Left lung (tissue), 10 donors: ENCODE measurements around the gene FAM3C. TPM values are rescaled to one million over a fixed set of nuclear protein-coding genes. Genes with fewer than 3 reads are reported as not detected.
"Not testable (repeated sequence)": the region's sequence is repeated elsewhere in the genome, so short reads cannot be mapped to it uniquely, and the experiment has no call there.

Source experiments
- ATAC-seq: fragments of 200-7000 bp; cut with Tn5 transposase; one replicate; pipeline ENCODE4 v1.9.1; 2020; ENCODE audit warnings: moderate library complexity
- DNase-seq, 4 donors: peaks; one replicate each; pipeline ENCODE4 v3.0.0-alpha.2; 2013 to 2020
- H3K27ac ChIP-seq, 2 donors: fragments of 200-600 bp; sonication (generic) in 1 of 2; one replicate each; pipeline versions ENCODE4 v1.5.0 to v1.8.0; 2020 to 2021
- H3K27me3 ChIP-seq, 2 donors: fragments of 200-600 bp; sonication (generic) in 1 of 2; one replicate each; pipeline versions ENCODE4 v1.5.0 to v1.8.0; 2020 to 2021
- H3K36me3 ChIP-seq, 2 donors: fragments of 200-600 bp; sonication (generic) in 1 of 2; one replicate each; pipeline versions ENCODE4 v1.5.0 to v1.8.0; 2020 to 2021
- H3K4me1 ChIP-seq, 2 donors: fragments of 200-600 bp; one replicate each; pipeline ENCODE4 v1.8.0; 2021
- H3K4me3 ChIP-seq, 2 donors: fragments of 200-600 bp; sonication (generic) in 1 of 2; one replicate each; pipeline versions ENCODE4 v1.5.0 to v1.8.0; 2020 to 2021; ENCODE audit warnings: mild to moderate bottlenecking in 1 of 2
- H3K9me3 ChIP-seq, 2 donors: fragments of 200-600 bp; sonication (generic) in 1 of 2; one replicate each; pipeline versions ENCODE4 v1.5.0 to v1.8.0; 2020 to 2021
- CTCF ChIP-seq, 2 donors: fragments of 200-600 bp; sonication (generic) in 1 of 2; IDR thresholded peaks; one replicate each; pipeline versions ENCODE4 v1.5.0 to v1.8.0; 2021; ENCODE audit warnings: antibody characterized with exemption in 2 of 2
- intact Hi-C, 2 donors: fragments of 100-400 bp; cut with DNase I; formaldehyde crosslinking; loops; one replicate each; pipeline versions ENCODE4 v1.11.2 to v1.14.2; 2022
- polyA plus RNA-seq, 6 donors: library from polyadenylated mRNA; unstranded; fragments of 120-200 nt; gene quantifications; one replicate each; pipeline ENCODE4 v1.2.1, GENCODE V29; 2013; ENCODE audit not compliant: insufficient read length in 6 of 6
- total RNA-seq, 2 donors: library from RNA; stranded (reverse); fragmentation: NEBNext Ultra II Directional; extraction: Animal tissue kit (Norgen Biotek cat#: 25700); gene quantifications; one replicate each; pipeline ENCODE4 v1.2.1, GENCODE V29; 2021
- donor health status: DM: no; HTN: yes; CAD: no.
- donor health status: DM: no; HTN: no; CAD: no.

Gene FAM3C
- total and polyA plus RNA-seq, 8 donors = 44.1 to 78.4 (median 70.1) TPM

DNA sequence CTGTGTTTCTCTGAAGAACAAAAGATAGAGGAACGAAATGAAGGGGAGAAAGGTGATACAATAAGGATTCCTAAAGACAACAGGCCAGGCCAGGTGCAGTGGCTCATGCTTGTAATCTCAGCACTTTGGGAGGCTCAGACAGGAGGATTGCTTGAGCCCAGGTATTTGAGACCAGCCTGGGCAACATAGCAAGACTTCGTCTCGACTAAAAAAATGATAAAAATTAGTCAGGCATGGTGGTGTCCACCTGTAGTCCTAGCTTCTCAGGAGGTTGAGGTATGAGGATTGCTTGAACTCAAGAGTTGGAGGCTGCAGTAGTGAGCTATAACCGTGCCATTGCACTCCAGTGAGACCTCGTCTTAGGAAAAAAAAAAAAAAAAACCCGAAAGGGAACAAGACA, 41.4 kb upstream of the FAM3C start:
- H3K27ac ChIP-seq = no peak overlapping the region
- H3K27me3 ChIP-seq = no peaks in the 10 kb centered on the region
- H3K4me3 ChIP-seq = no peak overlapping the region
- no peak for TF ChIP-seq CTCF (IDR thresholded peaks at IDR 0.05)
- DNase-seq = no peak
- ATAC-seq = no peak
- no peaks in the 10 kb centered on the region for H3K9me3 ChIP-seq
- intact Hi-C loops = no loop called here
- peaks cover 7 to 11% of the 10 kb centered on the region in 2 donors for H3K4me1 ChIP-seq
- H3K36me3 ChIP-seq = no peaks in the 10 kb centered on the region

GRCh38 chr7:121436688-121437087, 40.6 kb upstream of the FAM3C start:
- intact Hi-C loops = no loop called here
- Histone ChIP-seq H3K4me1 (peaks cover 7 to 11% of the 10 kb centered on the region in 2 donors), H3K27me3 (no peaks in the 10 kb centered on the region), H3K36me3 (no peaks in the 10 kb centered on the region), H3K4me3 (no peak overlapping the region), H3K27ac (no peak overlapping the region), H3K9me3 (no peaks in the 10 kb centered on the region)
- ATAC-seq (no peak), DNase-seq (no peak)
- no peak for TF ChIP-seq CTCF (IDR thresholded peaks at IDR 0.05)

- Histone ChIP-seq H3K36me3 (no peaks in the 10 kb centered on the region), H3K27ac (no peak overlapping the region), H3K27me3 (no peaks in the 10 kb centered on the region), H3K4me1 (peaks cover 7 to 11% of the 10 kb centered on the region in 2 donors), H3K4me3 (no peak overlapping the region), H3K9me3 (no peaks in the 10 kb centered on the region)
- DNase-seq = no peak
- ATAC-seq = no peak
- intact Hi-C loops = no loop called here
- no peak for TF ChIP-seq CTCF (IDR thresholded peaks at IDR 0.05)
These were observed 40.0 kb upstream of the FAM3C start for GRCh38 chr7:121436136-121436535.

GRCh38 chr7:121433775-121434174, 37.7 kb upstream of the FAM3C start:
- Histone ChIP-seq H3K27ac (no peak overlapping the region), H3K4me1 (peaks cover 7 to 11% of the 10 kb centered on the region in 2 donors), H3K4me3 (no peak overlapping the region), H3K36me3 (no peaks in the 10 kb centered on the region), H3K9me3 (no peaks in the 10 kb centered on the region), H3K27me3 (no peaks in the 10 kb centered on the region)
- no peak for TF ChIP-seq CTCF (IDR thresholded peaks at IDR 0.05)
- no peak for DNase-seq
- intact Hi-C loops = no loop called here
- ATAC-seq = no peak

GRCh38 chr7:121432486-121432885, 36.4 kb upstream of the FAM3C start:
- H3K4me3 ChIP-seq = not testable (repeated sequence)

GRCh38 chr7:121431996-121432395, 35.9 kb upstream of the FAM3C start:
- H3K27ac ChIP-seq = no peak overlapping the region
- TF ChIP-seq CTCF (IDR thresholded peaks at IDR 0.05) = no peak
- no peaks in the 10 kb centered on the region for H3K36me3 ChIP-seq
- intact Hi-C loops = no loop called here
- H3K27me3 ChIP-seq = no peaks in the 10 kb centered on the region
- DNase-seq (no peak), ATAC-seq (no peak)
- H3K9me3 ChIP-seq = no peaks in the 10 kb centered on the region
- H3K4me1 ChIP-seq = no peaks in the 10 kb centered on the region
- no peak overlapping the region for H3K4me3 ChIP-seq

More at GRCh38 chr7:121432486-121432885, 36.4 kb upstream of the FAM3C start:
- intact Hi-C loops, H3K27me3 ChIP-seq, H3K9me3 ChIP-seq, H3K36me3 ChIP-seq, H3K27ac ChIP-seq, DNase-seq, ATAC-seq, H3K4me1 ChIP-seq: not testable (repeated sequence)
